ENCODE results near the gene LGALS3BP.

The LGALS3BP gene

DNA sequence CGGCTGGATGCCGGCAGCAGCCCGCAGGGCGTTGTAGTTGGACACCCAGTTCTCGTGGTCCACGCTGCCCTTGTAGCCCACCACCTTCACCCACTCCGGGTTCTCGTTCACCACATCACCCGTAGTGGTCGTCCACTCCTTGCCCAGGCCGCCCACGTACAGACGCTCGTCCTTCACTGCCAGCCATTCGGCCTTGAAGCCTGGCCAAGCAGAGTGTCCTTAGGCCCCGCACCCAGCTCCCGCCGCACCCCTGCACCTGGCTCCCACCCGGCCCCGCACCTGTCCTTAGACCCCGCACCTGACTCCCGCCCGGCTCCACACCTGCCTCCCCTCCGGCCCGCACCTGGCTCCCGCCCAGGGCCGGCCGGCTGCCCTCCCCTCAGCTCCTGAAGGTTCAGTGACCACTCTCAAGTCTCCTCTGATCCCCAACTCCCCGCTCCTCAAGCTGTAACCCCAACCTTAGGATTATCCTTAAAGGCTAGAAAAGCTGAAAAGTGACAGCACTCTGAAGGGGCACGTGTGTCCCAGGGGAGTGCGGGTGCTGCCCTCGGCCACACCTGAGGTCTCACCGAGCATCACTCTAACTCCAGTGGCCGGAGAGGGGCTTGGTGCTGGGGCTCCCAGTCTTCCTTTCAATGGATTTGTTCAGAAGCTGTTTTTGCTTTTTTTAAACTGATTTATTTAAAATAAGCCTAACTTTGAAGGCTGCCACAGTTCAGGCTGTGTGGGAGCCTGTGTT, 15.5 kb upstream of the LGALS3BP start:
- no peak overlapping the region for H3K9ac ChIP-seq (ENCODE audit: low read length)
- no peak overlapping the region for H3K4me2 ChIP-seq (ENCODE audit: low read depth, low read length, poor library complexity, severe bottlenecking)
- no peaks in the 10 kb centered on the region for H3F3A ChIP-seq (ENCODE audit: insufficient read depth)
- no peaks in the 10 kb centered on the region; the same call in 1 of the 2 replicates for H3K36me3 ChIP-seq (ENCODE audit: low read length)
- TF ChIP-seq CTCF (IDR thresholded peaks at IDR 0.05; ENCODE audit: insufficient read depth, low read length, poor library complexity, severe bottlenecking) (no peak), EZH2phosphoT487 (conservative IDR thresholded peaks at IDR 0.05; ENCODE audit: low read length) (no peak)
- no peak overlapping the region for H3K27ac ChIP-seq (ENCODE audit: low read depth, low read length)
- no peaks in the 10 kb centered on the region for H3K9me2 ChIP-seq (replicated peaks; ENCODE audit: insufficient read depth, low read length)
- peaks cover 6% of the 10 kb centered on the region; the same call in 1 of the 2 replicates for H3K79me2 ChIP-seq (ENCODE audit: insufficient read depth, low read length)
- H3K4me3 ChIP-seq (ENCODE audit: insufficient read depth, low read length, poor library complexity, severe bottlenecking): no peak overlapping the region
- no peaks in the 10 kb centered on the region for H4K20me1 ChIP-seq (ENCODE audit: low read depth, low read length)
- no peak overlapping the region for H2AFZ ChIP-seq (ENCODE audit: low read depth, low read length, severe bottlenecking)
- H3K9me3 ChIP-seq (ENCODE audit: insufficient read depth, low read length): no peaks in the 10 kb centered on the region
- H3K27me3 ChIP-seq (ENCODE audit: low read length): no peaks in the 10 kb centered on the region

DNA sequence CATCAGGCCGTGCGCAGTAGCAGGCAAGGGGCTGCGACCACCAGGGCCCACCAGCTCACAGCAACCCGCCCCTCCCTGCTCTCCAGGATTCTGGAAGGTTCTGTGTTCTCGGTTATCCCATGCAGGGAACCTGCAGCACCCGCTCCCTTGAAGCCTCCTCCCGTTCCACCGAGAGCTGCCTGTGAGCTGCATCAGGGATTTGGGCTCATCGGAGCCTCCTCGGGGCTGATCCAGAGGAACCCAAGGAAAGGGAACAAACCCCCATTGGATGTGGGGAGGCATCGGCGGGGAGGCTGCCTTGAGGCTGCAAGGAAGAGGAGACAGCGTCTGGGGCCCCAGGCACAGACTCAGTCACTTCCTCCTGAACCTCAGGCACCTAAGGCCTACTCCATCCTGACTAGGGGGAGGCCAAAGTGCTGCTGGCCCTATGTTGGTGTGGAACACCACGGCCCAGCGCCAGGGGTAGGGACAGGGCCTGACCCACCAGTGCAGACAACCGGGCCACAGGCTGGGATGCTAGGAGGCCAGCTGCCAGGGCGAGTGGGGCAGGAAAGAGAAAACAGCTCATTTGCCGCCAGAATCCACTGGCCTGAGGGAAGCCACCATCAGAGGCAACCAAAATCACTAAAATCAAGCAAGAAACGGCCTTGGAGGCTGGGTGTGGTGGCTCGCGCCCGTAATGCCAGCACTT, 14.4 kb upstream of the LGALS3BP start:
- H3K27ac ChIP-seq (ENCODE audit: low read depth, low read length): no peak overlapping the region
- no peaks in the 10 kb centered on the region; the same call in 1 of the 2 replicates for H3K36me3 ChIP-seq (ENCODE audit: low read length)
- TF ChIP-seq CTCF (IDR thresholded peaks at IDR 0.05; ENCODE audit: insufficient read depth, low read length, poor library complexity, severe bottlenecking) (no peak), EZH2phosphoT487 (conservative IDR thresholded peaks at IDR 0.05; ENCODE audit: low read length) (no peak)
- H2AFZ ChIP-seq (ENCODE audit: low read depth, low read length, severe bottlenecking): no peak overlapping the region
- H3K9me2 ChIP-seq (replicated peaks; ENCODE audit: insufficient read depth, low read length): no peaks in the 10 kb centered on the region
- no peaks in the 10 kb centered on the region for H4K20me1 ChIP-seq (ENCODE audit: low read depth, low read length)
- H3K9ac ChIP-seq (ENCODE audit: low read length): no peak overlapping the region
- no peaks in the 10 kb centered on the region for H3K27me3 ChIP-seq (ENCODE audit: low read length)
- no peaks in the 10 kb centered on the region for H3K9me3 ChIP-seq (ENCODE audit: insufficient read depth, low read length)
- H3K4me2 ChIP-seq (ENCODE audit: low read depth, low read length, poor library complexity, severe bottlenecking): no peak overlapping the region
- H3K4me3 ChIP-seq (ENCODE audit: insufficient read depth, low read length, poor library complexity, severe bottlenecking): no peak overlapping the region
- H3F3A ChIP-seq (ENCODE audit: insufficient read depth): no peaks in the 10 kb centered on the region
- 0 out of 2 replicates have a peak, but pooled peaks cover 3% of the 10 kb centered on the region for H3K79me2 ChIP-seq (ENCODE audit: insufficient read depth, low read length)

GRCh38 chr17:78993241-78993956, 13.7 kb upstream of the LGALS3BP start:
- H3K36me3 ChIP-seq (ENCODE audit: low read length): no peaks in the 10 kb centered on the region; the same call in 1 of the 2 replicates
- no peaks in the 10 kb centered on the region for H3K9me2 ChIP-seq (replicated peaks; ENCODE audit: insufficient read depth, low read length)
- H4K20me1 ChIP-seq (ENCODE audit: low read depth, low read length): no peaks in the 10 kb centered on the region

More at GRCh38 chr17:78993241-78993956, 13.7 kb upstream of the LGALS3BP start:
- Histone ChIP-seq H2AFZ (ENCODE audit: low read depth, low read length, severe bottlenecking) (no peak overlapping the region), H3K4me2 (ENCODE audit: low read depth, low read length, poor library complexity, severe bottlenecking) (no peak overlapping the region), H3K27ac (ENCODE audit: low read depth, low read length) (no peak overlapping the region), H3F3A (ENCODE audit: insufficient read depth) (no peaks in the 10 kb centered on the region), H3K9ac (ENCODE audit: low read length) (no peak overlapping the region), H3K79me2 (ENCODE audit: insufficient read depth, low read length) (no peaks in the 10 kb centered on the region), H3K9me3 (ENCODE audit: insufficient read depth, low read length) (no peaks in the 10 kb centered on the region), H3K4me3 (ENCODE audit: insufficient read depth, low read length, poor library complexity, severe bottlenecking) (no peak overlapping the region), H3K27me3 (ENCODE audit: low read length) (no peaks in the 10 kb centered on the region)
- TF ChIP-seq EZH2phosphoT487 (conservative IDR thresholded peaks at IDR 0.05; ENCODE audit: low read length) (no peak), CTCF (IDR thresholded peaks at IDR 0.05; ENCODE audit: insufficient read depth, low read length, poor library complexity, severe bottlenecking) (peak; percentile 53)

Data from SU-DHL-6 (cell line).